Ishikawa (cell line): ENCODE results near the gene UBE2J1.

ENCODE experiments used
- CEBPB ChIP-seq: IDR thresholded peaks from 2 replicates; pipeline ENCODE4 v1.6.1; 2012
- CREB1 ChIP-seq: IDR thresholded peaks from 2 replicates; pipeline ENCODE4 v1.6.1; 2012; ENCODE audit warnings: low read depth
- EGR1 ChIP-seq: IDR thresholded peaks from 2 replicates; pipeline ENCODE4 v1.6.1; 2012
- EP300 ChIP-seq: IDR thresholded peaks from 2 replicates; pipeline ENCODE4 v1.6.1; 2012; ENCODE audit warnings: borderline replicate concordance
- FOXM1 ChIP-seq: IDR thresholded peaks from 2 replicates; pipeline ENCODE4 v1.6.1; 2012; ENCODE audit warnings: low read depth, borderline replicate concordance
- NFIC ChIP-seq: IDR thresholded peaks from 2 replicates; pipeline ENCODE4 v1.6.1; 2012
- RAD21 ChIP-seq: IDR thresholded peaks from 2 replicates; pipeline ENCODE4 v1.6.1; 2012; ENCODE audit warnings: low read depth
- TAF1 ChIP-seq: IDR thresholded peaks from 2 replicates; pipeline ENCODE4 v1.6.1; 2012; ENCODE audit warnings: low read depth, mild to moderate bottlenecking
- TCF12 ChIP-seq: IDR thresholded peaks from 2 replicates; pipeline ENCODE4 v1.6.1; 2012; ENCODE audit warnings: low read depth
- TEAD4 ChIP-seq: IDR thresholded peaks from 2 replicates; pipeline ENCODE4 v1.6.1; 2012
- YY1 ChIP-seq: IDR thresholded peaks from 2 replicates; pipeline ENCODE4 v1.6.1; 2012; ENCODE audit warnings: low read depth
- ZBTB7A ChIP-seq: IDR thresholded peaks from 2 replicates; pipeline ENCODE4 v1.6.1; 2012; ENCODE audit warnings: low read depth
- TF ChIP-seq, protein P1 (sequence below): IDR thresholded peaks from 2 replicates; pipeline ENCODE4 v1.6.1; 2012; ENCODE audit warnings: low read depth, mild to moderate bottlenecking
- TF ChIP-seq, protein P2 (sequence below): IDR thresholded peaks from 2 replicates; pipeline ENCODE4 v1.6.1; 2012

DNA sequence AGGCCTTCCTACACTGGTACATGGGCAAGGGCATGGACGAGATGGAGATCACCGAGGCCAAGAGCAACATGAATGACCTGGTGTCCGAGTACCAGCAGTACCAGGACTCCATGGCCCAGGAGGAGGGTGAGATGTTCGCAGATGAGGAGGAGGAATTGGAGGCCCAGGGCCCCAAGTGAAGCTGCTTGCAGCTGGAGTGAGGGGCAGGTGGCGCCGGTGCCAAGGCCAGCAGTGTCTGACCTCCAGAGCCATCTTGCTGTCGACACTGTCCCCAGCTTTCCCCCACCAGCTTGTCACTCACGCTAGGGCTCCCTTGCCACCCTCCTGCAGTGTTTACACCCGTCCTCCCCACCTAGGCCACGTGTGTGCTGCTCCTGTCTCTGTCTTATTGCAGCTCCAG lies 49.6 kb downstream of the UBE2J1 start:
- no peak for TF ChIP-seq TAF1
- TF ChIP-seq NFIC = no peak
- no peak for TF ChIP-seq CREB1
- TF ChIP-seq CEBPB = no peak
- TF ChIP-seq FOXM1 = no peak
- TF ChIP-seq EP300 = no peak
- TF ChIP-seq YY1 = no peak
- no peak for TF ChIP-seq TCF12
- TF ChIP-seq, protein P1, sequence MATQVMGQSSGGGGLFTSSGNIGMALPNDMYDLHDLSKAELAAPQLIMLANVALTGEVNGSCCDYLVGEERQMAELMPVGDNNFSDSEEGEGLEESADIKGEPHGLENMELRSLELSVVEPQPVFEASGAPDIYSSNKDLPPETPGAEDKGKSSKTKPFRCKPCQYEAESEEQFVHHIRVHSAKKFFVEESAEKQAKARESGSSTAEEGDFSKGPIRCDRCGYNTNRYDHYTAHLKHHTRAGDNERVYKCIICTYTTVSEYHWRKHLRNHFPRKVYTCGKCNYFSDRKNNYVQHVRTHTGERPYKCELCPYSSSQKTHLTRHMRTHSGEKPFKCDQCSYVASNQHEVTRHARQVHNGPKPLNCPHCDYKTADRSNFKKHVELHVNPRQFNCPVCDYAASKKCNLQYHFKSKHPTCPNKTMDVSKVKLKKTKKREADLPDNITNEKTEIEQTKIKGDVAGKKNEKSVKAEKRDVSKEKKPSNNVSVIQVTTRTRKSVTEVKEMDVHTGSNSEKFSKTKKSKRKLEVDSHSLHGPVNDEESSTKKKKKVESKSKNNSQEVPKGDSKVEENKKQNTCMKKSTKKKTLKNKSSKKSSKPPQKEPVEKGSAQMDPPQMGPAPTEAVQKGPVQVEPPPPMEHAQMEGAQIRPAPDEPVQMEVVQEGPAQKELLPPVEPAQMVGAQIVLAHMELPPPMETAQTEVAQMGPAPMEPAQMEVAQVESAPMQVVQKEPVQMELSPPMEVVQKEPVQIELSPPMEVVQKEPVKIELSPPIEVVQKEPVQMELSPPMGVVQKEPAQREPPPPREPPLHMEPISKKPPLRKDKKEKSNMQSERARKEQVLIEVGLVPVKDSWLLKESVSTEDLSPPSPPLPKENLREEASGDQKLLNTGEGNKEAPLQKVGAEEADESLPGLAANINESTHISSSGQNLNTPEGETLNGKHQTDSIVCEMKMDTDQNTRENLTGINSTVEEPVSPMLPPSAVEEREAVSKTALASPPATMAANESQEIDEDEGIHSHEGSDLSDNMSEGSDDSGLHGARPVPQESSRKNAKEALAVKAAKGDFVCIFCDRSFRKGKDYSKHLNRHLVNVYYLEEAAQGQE = no peak
- no peak for TF ChIP-seq TEAD4
- TF ChIP-seq, protein P2, sequence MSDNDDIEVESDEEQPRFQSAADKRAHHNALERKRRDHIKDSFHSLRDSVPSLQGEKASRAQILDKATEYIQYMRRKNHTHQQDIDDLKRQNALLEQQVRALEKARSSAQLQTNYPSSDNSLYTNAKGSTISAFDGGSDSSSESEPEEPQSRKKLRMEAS = no peak
- TF ChIP-seq EGR1 = no peak
- TF ChIP-seq RAD21 = no peak
- TF ChIP-seq ZBTB7A = no peak
